Activated naive CD8-positive, alpha-beta T cell treated with anti-CD3 and anti-CD28 coated beads, Interleukin-2, amount 50 U/mL, for 24 hours (primary cell): Measurements from ENCODE around the gene CTTNBP2.
A peak's percentile ranks its signal among the peaks of the same experiment; 100 is the strongest.

ENCODE experiments used
- ATAC-seq: fragments of 150-1000 bp; cut with Tn5 transposase; one replicate; pipeline ENCODE4 v1.10.0; 2021
- DNase-seq: peaks from one replicate; pipeline ENCODE4 v3.0.0; 2021
- H3K27ac Mint-ChIP-seq: one replicate; pipeline ENCODE4 v1.8.0; 2021; ENCODE audit warnings: mild to moderate bottlenecking, mixed read lengths
- H3K27me3 Mint-ChIP-seq: one replicate; pipeline ENCODE4 v1.8.0; 2021; ENCODE audit warnings: mixed read lengths
- H3K36me3 Mint-ChIP-seq: one replicate; pipeline ENCODE4 v1.8.0; 2021; ENCODE audit warnings: low read depth, mixed read lengths
- H3K4me1 Mint-ChIP-seq: one replicate; pipeline ENCODE4 v1.8.0; 2021; ENCODE audit warnings: mixed read lengths
- H3K4me3 Mint-ChIP-seq: one replicate; pipeline ENCODE4 v1.8.0; 2021; ENCODE audit warnings: mild to moderate bottlenecking, moderate library complexity, mixed read lengths
- H3K9me3 Mint-ChIP-seq: one replicate; pipeline ENCODE4 v1.8.0; 2021; ENCODE audit warnings: mixed read lengths

Gene CTTNBP2

GRCh38 chr7:117888627-117889026 is 15.4 kb upstream of the CTTNBP2 start:
- H3K4me1 Mint-ChIP-seq, result no peaks in the 10 kb centered on the region
- no peaks in the 10 kb centered on the region for H3K36me3 Mint-ChIP-seq
- no peak overlapping the region for H3K27ac Mint-ChIP-seq
- ATAC-seq (no peak), DNase-seq (no peak)
- no peaks in the 10 kb centered on the region for H3K9me3 Mint-ChIP-seq
- no peak overlapping the region for H3K4me3 Mint-ChIP-seq
- H3K27me3 Mint-ChIP-seq, result no peaks in the 10 kb centered on the region

- Mint-ChIP-seq H3K27ac (no peak overlapping the region), H3K4me3 (no peak overlapping the region), H3K36me3 (no peaks in the 10 kb centered on the region), H3K4me1 (no peaks in the 10 kb centered on the region), H3K27me3 (peaks cover 2% of the 10 kb centered on the region), H3K9me3 (no peaks in the 10 kb centered on the region)
- ATAC-seq (no peak), DNase-seq (no peak)
These were observed 9.4 kb upstream of the CTTNBP2 start for GRCh38 chr7:117882594-117882993.

- Mint-ChIP-seq H3K36me3 (no peaks in the 10 kb centered on the region), H3K4me1 (peaks cover 14% of the 10 kb centered on the region), H3K9me3 (no peaks in the 10 kb centered on the region), H3K27me3 (peaks cover 33% of the 10 kb centered on the region), H3K27ac (no peak overlapping the region), H3K4me3 (no peak overlapping the region)
- DNase-seq, result no peak
- ATAC-seq, result no peak
These were observed 3.5 kb upstream of the CTTNBP2 start for GRCh38 chr7:117876761-117877160.

GRCh38 chr7:117875566-117875965 is 2.3 kb upstream of the CTTNBP2 start:
- H3K27me3 Mint-ChIP-seq, result peaks cover 40% of the 10 kb centered on the region
- DNase-seq (no peak), ATAC-seq (no peak)
- no peak overlapping the region for H3K4me3 Mint-ChIP-seq
- peaks cover 15% of the 10 kb centered on the region for H3K4me1 Mint-ChIP-seq
- H3K9me3 Mint-ChIP-seq, result no peaks in the 10 kb centered on the region
- H3K36me3 Mint-ChIP-seq, result no peaks in the 10 kb centered on the region
- no peak overlapping the region for H3K27ac Mint-ChIP-seq

GRCh38 chr7:117874191-117874700 is 1.0 kb upstream of the CTTNBP2 start:
- Mint-ChIP-seq H3K4me3 (peak overlapping the region; percentile 47), H3K9me3 (no peaks in the 10 kb centered on the region), H3K27ac (no peak overlapping the region), H3K4me1 (peaks cover 15% of the 10 kb centered on the region), H3K36me3 (no peaks in the 10 kb centered on the region), H3K27me3 (peaks cover 52% of the 10 kb centered on the region)
- ATAC-seq (no peak), DNase-seq (no peak)

- peak overlapping the region; percentile 4 for H3K4me3 Mint-ChIP-seq
- H3K9me3 Mint-ChIP-seq, result no peaks in the 10 kb centered on the region
- H3K27me3 Mint-ChIP-seq, result peaks cover 51% of the 10 kb centered on the region
- H3K36me3 Mint-ChIP-seq, result no peaks in the 10 kb centered on the region
- DNase-seq, result no peak
- ATAC-seq, result peak; percentile 20
- no peak overlapping the region for H3K27ac Mint-ChIP-seq
- H3K4me1 Mint-ChIP-seq, result peaks cover 15% of the 10 kb centered on the region
These were observed 506 bp downstream of the CTTNBP2 start for GRCh38 chr7:117872561-117873309.

- Mint-ChIP-seq H3K36me3 (no peaks in the 10 kb centered on the region), H3K9me3 (no peaks in the 10 kb centered on the region), H3K4me3 (no peak overlapping the region), H3K27me3 (peaks cover 54% of the 10 kb centered on the region), H3K4me1 (peaks cover 15% of the 10 kb centered on the region), H3K27ac (no peak overlapping the region)
- no peak for DNase-seq
- ATAC-seq, result no peak
These were observed 1.3 kb downstream of the CTTNBP2 start for GRCh38 chr7:117871778-117872538.

GRCh38 chr7:117871401-117871777 is 1.9 kb downstream of the CTTNBP2 start:
- H3K4me3 Mint-ChIP-seq, result no peak overlapping the region
- no peak for ATAC-seq
- H3K27ac Mint-ChIP-seq, result no peak overlapping the region
- no peaks in the 10 kb centered on the region for H3K9me3 Mint-ChIP-seq
- peaks cover 15% of the 10 kb centered on the region for H3K4me1 Mint-ChIP-seq
- peaks cover 54% of the 10 kb centered on the region for H3K27me3 Mint-ChIP-seq
- no peaks in the 10 kb centered on the region for H3K36me3 Mint-ChIP-seq
- DNase-seq, result no peak

GRCh38 chr7:117870448-117871130 is 2.7 kb downstream of the CTTNBP2 start:
- Mint-ChIP-seq H3K36me3 (no peaks in the 10 kb centered on the region), H3K27ac (no peak overlapping the region), H3K9me3 (no peaks in the 10 kb centered on the region), H3K4me3 (no peak overlapping the region), H3K27me3 (peaks cover 50% of the 10 kb centered on the region), H3K4me1 (peaks cover 15% of the 10 kb centered on the region)
- DNase-seq (no peak), ATAC-seq (no peak)

GRCh38 chr7:117869374-117869773 is 3.9 kb downstream of the CTTNBP2 start:
- H3K27me3 Mint-ChIP-seq, result peaks cover 42% of the 10 kb centered on the region
- peaks cover 15% of the 10 kb centered on the region for H3K4me1 Mint-ChIP-seq
- DNase-seq, result no peak

GRCh38 chr7:117863618-117864017 is 9.6 kb downstream of the CTTNBP2 start:
- ATAC-seq, result no peak
- H3K27ac Mint-ChIP-seq, result no peak overlapping the region
- no peak for DNase-seq
- H3K36me3 Mint-ChIP-seq, result no peaks in the 10 kb centered on the region
- no peaks in the 10 kb centered on the region for H3K4me1 Mint-ChIP-seq
- H3K4me3 Mint-ChIP-seq, result no peak overlapping the region
- H3K9me3 Mint-ChIP-seq, result no peaks in the 10 kb centered on the region
- H3K27me3 Mint-ChIP-seq, result peaks cover 7% of the 10 kb centered on the region

More at GRCh38 chr7:117869374-117869773, 3.9 kb downstream of the CTTNBP2 start:
- H3K4me3 Mint-ChIP-seq, result no peak overlapping the region
- H3K27ac Mint-ChIP-seq, result no peak overlapping the region
- no peaks in the 10 kb centered on the region for H3K9me3 Mint-ChIP-seq
- ATAC-seq, result no peak
- no peaks in the 10 kb centered on the region for H3K36me3 Mint-ChIP-seq

- H3K9me3 Mint-ChIP-seq, result no peaks in the 10 kb centered on the region
- ATAC-seq (no peak), DNase-seq (no peak)
- no peaks in the 10 kb centered on the region for H3K36me3 Mint-ChIP-seq
- H3K4me3 Mint-ChIP-seq, result no peak overlapping the region
- peaks cover 7% of the 10 kb centered on the region for H3K27me3 Mint-ChIP-seq
- H3K4me1 Mint-ChIP-seq, result no peaks in the 10 kb centered on the region
- no peak overlapping the region for H3K27ac Mint-ChIP-seq
These were observed 10.9 kb downstream of the CTTNBP2 start for GRCh38 chr7:117862378-117862777.

GRCh38 chr7:117859246-117859812 is 13.9 kb downstream of the CTTNBP2 start:
- H3K4me1 Mint-ChIP-seq, result no peaks in the 10 kb centered on the region
- no peak overlapping the region for H3K4me3 Mint-ChIP-seq
- no peaks in the 10 kb centered on the region for H3K36me3 Mint-ChIP-seq
- H3K27ac Mint-ChIP-seq, result no peak overlapping the region
- peaks cover 4% of the 10 kb centered on the region for H3K27me3 Mint-ChIP-seq
- no peaks in the 10 kb centered on the region for H3K9me3 Mint-ChIP-seq
- DNase-seq, result no peak
- ATAC-seq, result no peak

- Mint-ChIP-seq H3K4me3 (no peak overlapping the region), H3K4me1 (no peaks in the 10 kb centered on the region), H3K27ac (no peak overlapping the region), H3K9me3 (no peaks in the 10 kb centered on the region), H3K36me3 (no peaks in the 10 kb centered on the region), H3K27me3 (peaks cover 4% of the 10 kb centered on the region)
- no peak for ATAC-seq
- no peak for DNase-seq
These were observed 14.5 kb downstream of the CTTNBP2 start for GRCh38 chr7:117858712-117859111.
